ENCODE results near the gene PBX3. TPM values are rescaled to one million over a fixed set of nuclear protein-coding genes. Genes with fewer than 3 reads are reported as not detected.

PBX3 gene
- 33.2 TPM for polyA plus RNA-seq (2013, experiment 1 of 2)
- polyA plus RNA-seq (2013, experiment 2 of 2) = 33.5 TPM

GRCh38 chr9:125747053-125747764 lies at the start of gene PBX3:
TSS of gene PBX3 (plus strand) at chr9:125747373.
- peak within 1 kb of the TSS; percentile 27 for H3K4me3 ChIP-seq (ENCODE audit: low read length)
- H3K9ac ChIP-seq (ENCODE audit: low read length) = peak within 1 kb of the TSS; percentile 96
- peak; percentile 74 for DNase-seq

GRCh38 chr9:125699870-125700269 lies 47.3 kb upstream of the PBX3 start:
- no peak for DNase-seq
- Histone ChIP-seq H3K18ac (ENCODE audit: low read length) (no peak overlapping the region), H3K9ac (ENCODE audit: low read length) (no peak overlapping the region), H4K5ac (ENCODE audit: low read length) (no peak overlapping the region), H2BK5ac (ENCODE audit: low read length) (no peak overlapping the region), H3K36me3 (ENCODE audit: control insufficient read depth, insufficient read depth, low read length) (no peaks in the 10 kb centered on the region), H3K27me3 (ENCODE audit: insufficient read depth, low read length, poor library complexity) (no peaks in the 10 kb centered on the region), H3K4ac (ENCODE audit: low read depth, low read length) (no peak overlapping the region), H3K4me3 (ENCODE audit: low read length) (no peak overlapping the region), H3K56ac (ENCODE audit: low read length) (no peak overlapping the region), H2BK15ac (replicated peaks; ENCODE audit: low read depth) (no peak overlapping the region), H3K23ac (ENCODE audit: low read length) (no peak overlapping the region), H3K27ac (ENCODE audit: low read depth, low read length) (no peak overlapping the region), H3K4me2 (ENCODE audit: low read length) (no peak overlapping the region), H2BK120ac (ENCODE audit: low read depth, low read length) (no peak overlapping the region), H3K79me1 (ENCODE audit: low read length) (no peaks in the 10 kb centered on the region), H3K4me1 (ENCODE audit: control insufficient read depth, low read depth, low read length) (peaks cover 2% of the 10 kb centered on the region), H2AK5ac (ENCODE audit: low read length) (no peak overlapping the region), H3K79me2 (ENCODE audit: control insufficient read depth, insufficient read depth, low read length) (peaks cover 31% of the 10 kb centered on the region), H4K8ac (ENCODE audit: low read depth, low read length) (no peak overlapping the region)
- WGBS (ENCODE audit: extremely low coverage, insufficient coverage, low lambda C conversion rate) = 100% methylated on average over 1 of the region's 3 CpGs

More at GRCh38 chr9:125747053-125747764, at the start of gene PBX3:
- no peak within 1 kb of the TSS for H4K8ac ChIP-seq (ENCODE audit: low read depth, low read length)
- H2BK120ac ChIP-seq (ENCODE audit: low read depth, low read length) = peak within 1 kb of the TSS; percentile 56
- H3K4me1 ChIP-seq (ENCODE audit: control insufficient read depth, low read depth, low read length) = peaks cover 3% of the 10 kb centered on the region
- no CpG with 5 or more reads among the region's 107 CpGs for WGBS (ENCODE audit: extremely low coverage, insufficient coverage, low lambda C conversion rate)
- peak within 1 kb of the TSS; percentile 86 for H3K18ac ChIP-seq (ENCODE audit: low read length)
- H3K27me3 ChIP-seq (ENCODE audit: insufficient read depth, low read length, poor library complexity) = no peaks in the 10 kb centered on the region
- no peak within 1 kb of the TSS for H2AK5ac ChIP-seq (ENCODE audit: low read length)
- H3K4me2 ChIP-seq (ENCODE audit: low read length) = peak within 1 kb of the TSS; percentile 67
- peak within 1 kb of the TSS; percentile 91 for H3K23ac ChIP-seq (ENCODE audit: low read length)
- H2BK15ac ChIP-seq (replicated peaks; ENCODE audit: low read depth) = no peak within 1 kb of the TSS
- peak within 1 kb of the TSS; percentile 84 for H3K27ac ChIP-seq (ENCODE audit: low read depth, low read length)
- H4K5ac ChIP-seq (ENCODE audit: low read length) = no peak within 1 kb of the TSS
- peak within 1 kb of the TSS; percentile 88 for H3K4ac ChIP-seq (ENCODE audit: low read depth, low read length)
- H3K56ac ChIP-seq (ENCODE audit: low read length) = peak within 1 kb of the TSS; percentile 95
- H3K79me2 ChIP-seq (ENCODE audit: control insufficient read depth, insufficient read depth, low read length) = peaks cover 8% of the 10 kb centered on the region
- H2BK5ac ChIP-seq (ENCODE audit: low read length) = peak within 1 kb of the TSS; percentile 91
- H3K36me3 ChIP-seq (ENCODE audit: control insufficient read depth, insufficient read depth, low read length) = no peaks in the 10 kb centered on the region
- no peaks in the 10 kb centered on the region for H3K79me1 ChIP-seq (ENCODE audit: low read length)

- no peak overlapping the region for H3K56ac ChIP-seq (ENCODE audit: low read length)
- H4K5ac ChIP-seq (ENCODE audit: low read length) = no peak overlapping the region
- no CpG with 5 or more reads among the region's 2 CpGs for WGBS (ENCODE audit: extremely low coverage, insufficient coverage, low lambda C conversion rate)
- H3K36me3 ChIP-seq (ENCODE audit: control insufficient read depth, insufficient read depth, low read length) = no peaks in the 10 kb centered on the region
- peaks cover 34% of the 10 kb centered on the region for H3K79me2 ChIP-seq (ENCODE audit: control insufficient read depth, insufficient read depth, low read length)
- no peak overlapping the region for H3K27ac ChIP-seq (ENCODE audit: low read depth, low read length)
- H2BK5ac ChIP-seq (ENCODE audit: low read length) = no peak overlapping the region
- H3K4me1 ChIP-seq (ENCODE audit: control insufficient read depth, low read depth, low read length) = peaks cover 4% of the 10 kb centered on the region
- H2AK5ac ChIP-seq (ENCODE audit: low read length) = no peak overlapping the region
- no peak overlapping the region for H3K4ac ChIP-seq (ENCODE audit: low read depth, low read length)
- H3K79me1 ChIP-seq (ENCODE audit: low read length) = peaks cover 1% of the 10 kb centered on the region
- no peak overlapping the region for H3K18ac ChIP-seq (ENCODE audit: low read length)
- H2BK120ac ChIP-seq (ENCODE audit: low read depth, low read length) = no peak overlapping the region
- peak; percentile 59 for DNase-seq
- no peak overlapping the region for H3K4me3 ChIP-seq (ENCODE audit: low read length)
- H3K9ac ChIP-seq (ENCODE audit: low read length) = no peak overlapping the region
- H4K8ac ChIP-seq (ENCODE audit: low read depth, low read length) = no peak overlapping the region
- H3K4me2 ChIP-seq (ENCODE audit: low read length) = no peak overlapping the region
- H3K23ac ChIP-seq (ENCODE audit: low read length) = no peak overlapping the region
- no peaks in the 10 kb centered on the region for H3K27me3 ChIP-seq (ENCODE audit: insufficient read depth, low read length, poor library complexity)
- no peak overlapping the region for H2BK15ac ChIP-seq (replicated peaks; ENCODE audit: low read depth)
Measured at GRCh38 chr9:125700791-125701190, 46.4 kb upstream of the PBX3 start.

- Histone ChIP-seq H3K27me3 (ENCODE audit: insufficient read depth, low read length, poor library complexity) (no peaks in the 10 kb centered on the region), H2BK15ac (replicated peaks; ENCODE audit: low read depth) (no peak overlapping the region), H3K4me3 (ENCODE audit: low read length) (no peak overlapping the region), H3K18ac (ENCODE audit: low read length) (no peak overlapping the region), H3K79me1 (ENCODE audit: low read length) (peaks cover 7% of the 10 kb centered on the region), H3K23ac (ENCODE audit: low read length) (no peak overlapping the region), H3K56ac (ENCODE audit: low read length) (no peak overlapping the region), H2BK120ac (ENCODE audit: low read depth, low read length) (no peak overlapping the region), H4K8ac (ENCODE audit: low read depth, low read length) (no peak overlapping the region), H3K4me1 (ENCODE audit: control insufficient read depth, low read depth, low read length) (peaks cover 9% of the 10 kb centered on the region), H3K36me3 (ENCODE audit: control insufficient read depth, insufficient read depth, low read length) (no peaks in the 10 kb centered on the region), H3K4me2 (ENCODE audit: low read length) (no peak overlapping the region), H2BK5ac (ENCODE audit: low read length) (no peak overlapping the region), H4K5ac (ENCODE audit: low read length) (no peak overlapping the region), H3K79me2 (ENCODE audit: control insufficient read depth, insufficient read depth, low read length) (peaks cover 40% of the 10 kb centered on the region), H2AK5ac (ENCODE audit: low read length) (no peak overlapping the region), H3K4ac (ENCODE audit: low read depth, low read length) (no peak overlapping the region), H3K9ac (ENCODE audit: low read length) (no peak overlapping the region), H3K27ac (ENCODE audit: low read depth, low read length) (no peak overlapping the region)
- WGBS (ENCODE audit: extremely low coverage, insufficient coverage, low lambda C conversion rate) = no CpG with 5 or more reads among the region's 6 CpGs
- peak; percentile 90 for DNase-seq
Measured at GRCh38 chr9:125701351-125701750, 45.8 kb upstream of the PBX3 start.

GRCh38 chr9:125703662-125704061 lies 43.5 kb upstream of the PBX3 start:
- H3K23ac ChIP-seq (ENCODE audit: low read length) = no peak overlapping the region
- no peak overlapping the region for H3K4me3 ChIP-seq (ENCODE audit: low read length)
- H3K36me3 ChIP-seq (ENCODE audit: control insufficient read depth, insufficient read depth, low read length) = no peaks in the 10 kb centered on the region
- no peak overlapping the region for H2BK15ac ChIP-seq (replicated peaks; ENCODE audit: low read depth)
- peaks cover 38% of the 10 kb centered on the region for H3K79me2 ChIP-seq (ENCODE audit: control insufficient read depth, insufficient read depth, low read length)
- no peak overlapping the region for H2BK120ac ChIP-seq (ENCODE audit: low read depth, low read length)
- no peak overlapping the region for H4K5ac ChIP-seq (ENCODE audit: low read length)
- no peak overlapping the region for H3K56ac ChIP-seq (ENCODE audit: low read length)
- no peak overlapping the region for H3K9ac ChIP-seq (ENCODE audit: low read length)
- no peak overlapping the region for H3K4ac ChIP-seq (ENCODE audit: low read depth, low read length)
- H2AK5ac ChIP-seq (ENCODE audit: low read length) = no peak overlapping the region
- no peak overlapping the region for H3K27ac ChIP-seq (ENCODE audit: low read depth, low read length)
- no peak for DNase-seq
- H3K79me1 ChIP-seq (ENCODE audit: low read length) = peaks cover 10% of the 10 kb centered on the region
- H2BK5ac ChIP-seq (ENCODE audit: low read length) = no peak overlapping the region
- no peaks in the 10 kb centered on the region for H3K27me3 ChIP-seq (ENCODE audit: insufficient read depth, low read length, poor library complexity)
- peaks cover 9% of the 10 kb centered on the region for H3K4me1 ChIP-seq (ENCODE audit: control insufficient read depth, low read depth, low read length)
- WGBS (ENCODE audit: extremely low coverage, insufficient coverage, low lambda C conversion rate) = no CpG with 5 or more reads among the region's 4 CpGs
- no peak overlapping the region for H4K8ac ChIP-seq (ENCODE audit: low read depth, low read length)
- no peak overlapping the region for H3K18ac ChIP-seq (ENCODE audit: low read length)
- H3K4me2 ChIP-seq (ENCODE audit: low read length) = no peak overlapping the region
